Stomach smooth muscle (tissue), 2 donors: Measurements from ENCODE around the gene ALDH1L2.

Experiments
- H3K27ac ChIP-seq: one replicate; pipeline ENCODE4 v1.7.0; 2013; ENCODE audit warnings: mild to moderate bottlenecking, low read length, inconsistent platforms
- H3K27me3 ChIP-seq, 2 donors: one replicate each; pipeline ENCODE4 v1.7.0; 2013; ENCODE audit warnings: low read length in 2 of 2; ENCODE audit not compliant: insufficient read depth in 2 of 2, control insufficient read depth in 1 of 2
- H3K36me3 ChIP-seq, 2 donors: one replicate each; pipeline ENCODE4 v1.7.0; 2013; ENCODE audit warnings: low read length in 2 of 2; ENCODE audit not compliant: control insufficient read depth in 2 of 2, insufficient read depth in 2 of 2
- H3K4me1 ChIP-seq: one replicate; pipeline ENCODE4 v1.7.0; 2013; ENCODE audit warnings: low read length; ENCODE audit not compliant: control insufficient read depth, insufficient read depth
- H3K4me3 ChIP-seq, 2 donors: one replicate each; pipeline ENCODE4 v1.7.0; 2013; ENCODE audit warnings: low read length in 2 of 2
- H3K9ac ChIP-seq, 2 donors: one replicate each; pipeline ENCODE4 v1.7.0; 2013; ENCODE audit warnings: low read length in 2 of 2, mild to moderate bottlenecking in 1 of 2
- H3K9me3 ChIP-seq, 2 donors: one replicate each; pipeline ENCODE4 v1.7.0; 2013; ENCODE audit warnings: low read length in 2 of 2; ENCODE audit not compliant: control insufficient read depth in 2 of 2
- donor health status: healthy.
- donor health status: Pancreatic carcinoma.

ALDH1L2 gene

GRCh38 chr12:105083031-105083430, 1.2 kb downstream of the ALDH1L2 start:
- peak overlapping the region; percentile 47 to 72 for H3K9ac ChIP-seq
- H3K27ac ChIP-seq: peak overlapping the region; percentile 11
- H3K4me3 ChIP-seq: peak overlapping the region in 1 of 2 donors; percentile 87
- H3K27me3 ChIP-seq: no peaks in the 10 kb centered on the region
- H3K9me3 ChIP-seq: no peaks in the 10 kb centered on the region
- no peaks in the 10 kb centered on the region for H3K36me3 ChIP-seq
- peaks cover 18% of the 10 kb centered on the region for H3K4me1 ChIP-seq

GRCh38 chr12:105078712-105079570, 5.3 kb downstream of the ALDH1L2 start:
- Histone ChIP-seq H3K4me1 (peaks cover 13% of the 10 kb centered on the region), H3K4me3 (no peak overlapping the region), H3K27ac (no peak overlapping the region), H3K27me3 (no peaks in the 10 kb centered on the region), H3K9me3 (no peaks in the 10 kb centered on the region), H3K9ac (no peak overlapping the region), H3K36me3 (no peaks in the 10 kb centered on the region)

GRCh38 chr12:105077435-105077834, 6.8 kb downstream of the ALDH1L2 start:
- Histone ChIP-seq H3K4me1 (no peaks in the 10 kb centered on the region), H3K9ac (no peak overlapping the region), H3K36me3 (peaks cover 0 to 2% of the 10 kb centered on the region in 2 donors), H3K9me3 (no peaks in the 10 kb centered on the region), H3K4me3 (no peak overlapping the region), H3K27ac (no peak overlapping the region), H3K27me3 (no peaks in the 10 kb centered on the region)

GRCh38 chr12:105076913-105077312, 7.3 kb downstream of the ALDH1L2 start:
- no peaks in the 10 kb centered on the region for H3K27me3 ChIP-seq
- H3K27ac ChIP-seq: no peak overlapping the region
- H3K4me1 ChIP-seq: no peaks in the 10 kb centered on the region
- H3K9ac ChIP-seq: no peak overlapping the region
- no peaks in the 10 kb centered on the region for H3K9me3 ChIP-seq
- peaks cover 0 to 2% of the 10 kb centered on the region in 2 donors for H3K36me3 ChIP-seq
- H3K4me3 ChIP-seq: no peak overlapping the region

GRCh38 chr12:105076098-105076497, 8.2 kb downstream of the ALDH1L2 start:
- no peaks in the 10 kb centered on the region for H3K9me3 ChIP-seq
- no peak overlapping the region for H3K27ac ChIP-seq
- no peak overlapping the region for H3K4me3 ChIP-seq
- H3K4me1 ChIP-seq: no peaks in the 10 kb centered on the region
- no peaks in the 10 kb centered on the region for H3K27me3 ChIP-seq
- H3K9ac ChIP-seq: no peak overlapping the region
- H3K36me3 ChIP-seq: peaks cover 0 to 2% of the 10 kb centered on the region in 2 donors

- peaks cover 5 to 6% of the 10 kb centered on the region in 2 donors for H3K36me3 ChIP-seq
- no peak overlapping the region for H3K4me3 ChIP-seq
- no peaks in the 10 kb centered on the region for H3K9me3 ChIP-seq
- H3K27me3 ChIP-seq: no peaks in the 10 kb centered on the region
- H3K4me1 ChIP-seq: no peaks in the 10 kb centered on the region
- no peak overlapping the region for H3K9ac ChIP-seq
- H3K27ac ChIP-seq: no peak overlapping the region
Observed at GRCh38 chr12:105072888-105073488, 11.3 kb downstream of the ALDH1L2 start.

- Histone ChIP-seq H3K9me3 (no peaks in the 10 kb centered on the region), H3K9ac (no peak overlapping the region), H3K27me3 (no peaks in the 10 kb centered on the region)
Observed at GRCh38 chr12:105071981-105072380, 12.3 kb downstream of the ALDH1L2 start.

DNA sequence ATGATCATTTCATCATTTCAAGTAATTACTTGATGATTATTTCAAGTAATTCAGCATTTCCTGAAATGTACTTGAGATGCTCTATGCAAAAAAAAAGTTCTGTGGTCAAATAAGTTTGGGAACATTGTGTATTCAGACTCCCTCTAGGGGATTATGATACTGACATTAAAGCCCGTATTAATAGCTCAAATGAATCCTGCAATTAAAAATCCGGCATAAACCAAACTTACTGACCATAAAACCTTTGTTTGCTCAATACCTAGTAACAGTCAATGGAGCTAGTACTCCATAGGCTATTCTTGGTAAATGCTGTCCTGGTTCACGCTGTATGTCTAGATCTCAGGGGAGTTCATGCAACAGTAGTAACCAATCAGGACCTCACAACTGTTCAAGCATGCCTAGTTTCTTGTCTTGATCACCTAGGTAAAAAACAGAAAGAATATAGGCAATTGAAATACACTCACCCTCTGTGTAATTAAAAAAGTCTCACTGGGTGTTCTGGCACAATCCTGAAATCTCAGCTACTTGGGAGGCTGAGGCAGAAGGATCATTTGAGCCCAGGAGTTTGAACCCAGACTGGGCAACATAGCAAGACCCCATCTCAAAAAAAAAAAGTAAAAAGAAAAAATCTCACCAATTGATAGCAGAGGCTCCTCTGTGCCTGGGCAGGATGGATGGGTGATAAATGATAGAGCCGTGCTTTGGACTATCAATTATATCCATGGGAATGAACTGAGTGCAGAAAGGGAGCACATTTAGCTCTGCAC, 14.1 kb downstream of the ALDH1L2 start:
- no peak overlapping the region for H3K4me3 ChIP-seq
- H3K4me1 ChIP-seq: no peaks in the 10 kb centered on the region
- peaks cover 10 to 12% of the 10 kb centered on the region in 2 donors for H3K36me3 ChIP-seq
- H3K9ac ChIP-seq: no peak overlapping the region
- H3K27ac ChIP-seq: no peak overlapping the region
- no peaks in the 10 kb centered on the region for H3K9me3 ChIP-seq
- H3K27me3 ChIP-seq: no peaks in the 10 kb centered on the region

More at GRCh38 chr12:105071981-105072380, 12.3 kb downstream of the ALDH1L2 start:
- Histone ChIP-seq H3K4me3 (no peak overlapping the region), H3K27ac (no peak overlapping the region), H3K36me3 (peaks cover 5 to 6% of the 10 kb centered on the region in 2 donors), H3K4me1 (no peaks in the 10 kb centered on the region)

DNA sequence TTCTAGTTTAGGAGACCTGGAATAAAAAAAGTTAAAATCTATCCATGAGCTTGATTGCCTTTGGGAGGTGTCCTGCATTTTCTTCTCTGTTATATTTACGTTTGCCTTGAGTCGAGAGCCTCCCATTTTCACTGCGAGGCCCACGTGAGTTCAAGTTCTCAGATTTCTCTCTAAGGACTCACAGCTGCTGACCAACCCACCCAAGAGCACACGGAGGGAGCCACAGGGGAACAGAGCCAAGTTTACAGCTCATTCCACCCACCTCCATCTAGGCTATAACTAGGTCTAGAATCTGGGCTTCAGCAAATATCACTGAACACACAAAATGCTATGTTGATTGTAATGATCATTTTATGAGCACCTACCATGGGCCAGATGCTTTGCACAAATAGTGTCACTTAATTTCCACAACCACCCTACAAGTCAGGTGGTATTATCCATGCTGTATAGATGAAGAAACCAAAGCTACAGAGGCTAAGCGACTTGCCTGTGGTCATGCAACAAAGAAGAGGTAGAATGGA, 16.7 kb downstream of the ALDH1L2 start:
- Histone ChIP-seq H3K4me1 (no peaks in the 10 kb centered on the region), H3K9ac (no peak overlapping the region), H3K27ac (no peak overlapping the region), H3K4me3 (no peak overlapping the region), H3K36me3 (peaks cover 12 to 18% of the 10 kb centered on the region in 2 donors), H3K27me3 (no peaks in the 10 kb centered on the region), H3K9me3 (no peaks in the 10 kb centered on the region)

DNA sequence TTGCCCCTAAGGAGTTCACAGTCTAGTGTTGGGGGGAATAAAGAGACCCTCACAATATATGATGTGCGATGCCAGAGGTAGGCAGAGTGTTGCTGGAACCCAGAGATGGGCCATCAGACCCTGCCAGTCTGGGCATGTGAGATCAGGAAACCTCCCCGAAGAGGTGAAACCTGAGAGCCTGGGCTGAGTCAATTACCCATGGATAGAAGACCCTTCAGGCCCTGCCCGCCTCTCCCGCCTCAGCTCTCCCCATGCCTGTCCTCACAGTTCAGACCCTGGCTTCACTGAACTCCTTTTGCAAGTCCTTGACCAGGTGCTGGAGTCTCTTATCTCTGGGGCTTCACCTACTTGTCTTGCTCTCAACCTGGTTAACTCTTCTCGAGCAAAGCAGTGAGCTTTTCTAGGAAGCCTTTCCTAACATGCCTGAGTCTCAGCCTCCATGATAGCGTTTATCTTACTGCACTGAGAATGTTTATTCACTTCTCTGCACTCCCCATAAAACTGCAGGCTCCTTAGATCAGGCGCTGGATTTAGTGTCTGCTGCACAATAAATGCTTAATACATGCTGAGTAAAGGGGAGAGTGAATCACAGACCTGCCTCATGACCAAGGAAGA, 19.6 kb downstream of the ALDH1L2 start:
- Histone ChIP-seq H3K9me3 (no peaks in the 10 kb centered on the region), H3K4me3 (no peak overlapping the region), H3K4me1 (no peaks in the 10 kb centered on the region), H3K36me3 (peaks cover 16 to 30% of the 10 kb centered on the region in 2 donors), H3K9ac (no peak overlapping the region), H3K27me3 (no peaks in the 10 kb centered on the region), H3K27ac (no peak overlapping the region)
